ENCODE measurements around the gene VIPR2.
"Not testable (repeated sequence)": the region's sequence is repeated elsewhere in the genome, so short reads cannot be mapped to it uniquely, and the experiment has no call there.

The VIPR2 gene

GRCh38 chr7:159015454-159016410, 128.9 kb downstream of the VIPR2 start:
- no peak overlapping the region for H3K27ac ChIP-seq

DNA sequence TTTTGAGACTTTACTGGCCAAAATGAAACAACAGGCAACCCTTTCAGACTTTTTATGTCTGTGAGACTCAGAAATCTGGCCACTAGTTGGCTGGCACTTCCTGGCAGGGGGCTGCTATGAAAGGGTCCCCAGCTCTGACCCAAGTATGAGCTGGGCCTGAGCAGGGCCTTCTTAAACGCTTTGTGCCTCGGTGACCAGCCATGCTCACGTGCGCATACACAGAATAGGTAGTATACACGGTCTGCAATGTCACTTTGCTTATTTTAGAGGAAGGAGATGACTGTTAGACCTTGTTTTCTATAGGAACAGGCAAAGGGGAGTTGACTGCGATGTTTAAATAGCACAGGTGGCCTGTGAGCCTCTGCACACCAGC, 129.6 kb downstream of the VIPR2 start:
- H3K27ac ChIP-seq, result no peak overlapping the region
- no peak for DNase-seq (ENCODE audit: low read depth, low spot score)

More at GRCh38 chr7:159015454-159016410, 128.9 kb downstream of the VIPR2 start:
- no peak for DNase-seq (ENCODE audit: low read depth, low spot score)

- no peak overlapping the region for H3K27ac ChIP-seq
- DNase-seq (ENCODE audit: low read depth, low spot score), result no peak
Measured at GRCh38 chr7:159014297-159015062, 130.2 kb downstream of the VIPR2 start.

- DNase-seq (ENCODE audit: low read depth, low spot score), result no peak
Measured at GRCh38 chr7:159013825-159014289, 130.8 kb downstream of the VIPR2 start.

DNA sequence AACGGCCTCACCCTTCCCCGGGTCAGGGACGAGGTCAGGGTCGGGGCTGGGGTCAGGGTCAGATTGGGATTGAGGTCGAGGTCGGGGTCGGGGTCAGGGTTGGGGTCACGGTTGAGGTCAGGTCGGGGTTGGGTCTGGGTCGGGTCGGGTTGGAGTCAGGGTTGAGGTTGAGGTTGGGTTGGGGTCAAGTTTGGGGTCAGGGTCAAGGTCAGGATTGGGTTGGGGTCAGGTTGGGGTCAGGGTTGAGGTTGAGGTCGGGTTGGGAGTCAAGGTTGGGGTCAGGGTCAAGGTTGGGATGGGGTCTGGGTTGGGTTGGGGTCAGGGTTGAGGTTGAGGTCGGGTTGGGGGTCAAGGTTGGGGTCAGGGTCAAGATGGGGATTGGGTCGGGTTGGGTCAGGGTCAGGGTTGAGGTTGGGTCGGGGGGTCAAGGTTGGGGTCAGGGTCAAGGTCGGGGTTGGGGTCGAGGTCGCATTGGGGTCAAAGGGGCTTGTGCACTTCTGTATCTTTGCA, 131.4 kb downstream of the VIPR2 start:
- DNase-seq (ENCODE audit: low read depth, low spot score), result no peak
- no peak overlapping the region for H3K27ac ChIP-seq

More at GRCh38 chr7:159013825-159014289, 130.8 kb downstream of the VIPR2 start:
- H3K27ac ChIP-seq, result no peak overlapping the region

DNA sequence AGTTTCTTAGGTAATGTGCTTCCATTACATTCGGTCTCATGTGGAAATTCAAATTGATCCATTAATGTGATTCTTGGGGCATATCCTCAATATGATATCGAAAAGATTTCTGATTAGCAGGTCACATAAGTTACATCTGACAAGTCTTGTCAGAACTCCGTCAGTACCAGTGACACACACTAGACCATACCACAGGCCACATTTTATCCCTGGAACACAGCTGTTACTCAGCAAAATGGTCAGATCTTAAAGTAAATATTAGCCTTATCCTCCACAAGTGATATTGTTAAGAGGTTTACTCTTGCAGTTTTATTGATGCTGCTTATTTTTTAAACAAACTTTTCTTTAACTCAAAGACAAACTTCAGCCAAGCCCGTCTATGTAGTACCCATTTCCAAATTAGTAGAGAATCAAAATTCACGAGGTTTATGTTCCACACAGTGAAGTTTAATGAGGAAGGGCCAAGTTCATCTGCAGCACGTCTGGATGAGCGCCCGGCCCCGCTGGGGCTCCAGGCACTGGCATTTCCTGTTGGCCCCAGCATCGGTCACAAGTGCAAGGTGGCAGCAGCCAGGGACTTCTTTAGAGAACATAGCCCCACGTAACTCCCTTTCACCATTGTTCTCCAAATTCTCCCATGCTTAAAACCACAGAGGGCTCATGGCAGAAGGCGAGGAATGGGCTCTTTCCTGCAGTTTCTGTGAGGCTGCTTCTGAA, 132.2 kb downstream of the VIPR2 start:
- H3K27ac ChIP-seq, result no peak overlapping the region
- no peak for DNase-seq (ENCODE audit: low read depth, low spot score)

DNA sequence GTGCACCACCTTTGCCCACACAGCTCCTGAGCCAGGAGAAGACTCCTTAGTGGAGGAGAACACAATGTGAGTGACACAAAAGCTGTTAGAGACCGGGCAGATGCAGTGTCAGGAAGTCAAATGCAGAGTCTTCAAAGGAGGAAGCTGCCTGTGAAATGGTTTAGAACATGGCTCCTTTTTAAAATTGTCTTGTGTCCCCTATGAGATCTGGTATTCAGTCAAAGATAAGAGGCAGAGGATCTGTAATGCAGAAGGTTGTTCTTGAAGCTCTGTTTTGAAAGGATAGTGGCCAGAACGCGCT, 133.0 kb downstream of the VIPR2 start:
- H3K27ac ChIP-seq, result no peak overlapping the region
- no peak for DNase-seq (ENCODE audit: low read depth, low spot score)

- no peak for DNase-seq (ENCODE audit: low read depth, low spot score)
- no peak overlapping the region for H3K27ac ChIP-seq
Measured at GRCh38 chr7:159010937-159011721, 133.5 kb downstream of the VIPR2 start.

DNA sequence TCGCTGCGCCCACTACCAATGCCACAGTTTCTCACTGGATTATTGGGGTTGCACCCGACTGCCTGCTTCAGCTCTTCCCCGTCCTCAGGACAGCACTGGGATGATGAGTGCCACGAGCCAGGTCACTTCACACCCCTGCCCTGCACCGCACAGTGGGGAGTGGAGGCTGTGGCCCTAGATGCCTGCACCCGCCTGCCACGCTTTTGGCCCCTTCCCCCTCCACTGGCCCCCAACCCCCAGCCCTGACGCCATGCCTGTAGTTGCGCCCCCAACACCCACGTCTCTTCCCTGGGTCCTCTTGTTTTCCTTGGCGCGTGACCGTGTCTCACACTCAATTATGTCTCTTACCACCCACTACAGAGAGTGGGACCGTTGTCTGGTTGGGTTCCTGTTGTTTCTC, 134.3 kb downstream of the VIPR2 start:
- H3K27ac ChIP-seq, result no peak overlapping the region

GRCh38 chr7:159009951-159010350, 134.7 kb downstream of the VIPR2 start:
- H3K27ac ChIP-seq, result no peak overlapping the region
- DNase-seq (ENCODE audit: low read depth, low spot score), result no peak

More for the DNA sequence above, 134.3 kb downstream of the VIPR2 start:
- no peak for DNase-seq (ENCODE audit: low read depth, low spot score)

- H3K27ac ChIP-seq, result no peak overlapping the region
- DNase-seq (ENCODE audit: low read depth, low spot score), result no peak
Measured at GRCh38 chr7:159008417-159008816, 136.2 kb downstream of the VIPR2 start.

DNA sequence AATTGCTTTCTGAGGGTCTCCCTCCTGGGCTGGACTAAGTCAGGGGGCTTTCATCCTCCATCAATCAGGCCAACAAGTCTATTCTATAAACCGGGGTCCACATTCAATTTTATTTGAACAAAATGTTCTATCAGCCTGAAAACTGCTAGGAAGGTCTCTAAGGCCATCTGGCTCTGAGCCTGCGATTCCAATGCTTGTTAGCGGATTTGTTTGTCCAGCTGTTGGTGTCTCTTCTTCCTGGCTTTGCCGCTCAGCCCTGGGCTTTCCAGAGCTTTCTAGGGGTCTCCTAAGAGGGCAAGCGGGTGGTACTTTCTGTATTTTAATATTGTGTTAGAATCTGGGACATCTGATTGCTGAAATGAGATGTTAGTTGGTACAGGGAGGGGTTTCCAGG, 136.7 kb downstream of the VIPR2 start:
- no peak for DNase-seq (ENCODE audit: low read depth, low spot score)
- H3K27ac ChIP-seq, result no peak overlapping the region

- no peak for DNase-seq (ENCODE audit: low read depth, low spot score)
- H3K27ac ChIP-seq, result no peak overlapping the region
Measured at GRCh38 chr7:159007364-159007995, 137.2 kb downstream of the VIPR2 start.

DNA sequence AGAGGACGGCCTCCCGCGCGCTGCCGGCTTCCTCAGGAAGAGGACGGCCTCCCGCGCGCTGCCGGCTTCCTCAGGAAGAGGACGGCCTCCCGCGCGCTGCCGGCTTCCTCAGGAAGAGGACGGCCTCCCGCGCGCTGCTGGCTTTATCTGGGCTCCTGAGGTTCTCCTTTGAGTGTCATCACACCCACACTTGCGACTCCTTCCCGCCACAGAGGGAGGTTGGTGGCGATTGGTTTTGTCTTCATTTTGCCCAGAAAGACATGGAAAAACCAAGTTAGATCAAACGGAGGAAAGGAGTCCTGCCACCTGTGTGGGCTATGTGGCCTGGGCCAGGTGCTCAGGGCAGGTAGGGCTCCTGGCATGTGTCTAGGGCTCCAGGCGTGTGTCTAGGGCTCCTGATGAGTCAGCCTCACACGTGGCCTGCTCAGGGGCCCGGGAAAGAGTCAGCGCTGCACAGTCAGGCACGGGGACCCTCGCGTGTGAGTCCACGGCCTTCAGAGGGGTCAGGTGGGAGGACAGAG, 138.0 kb downstream of the VIPR2 start:
- H3K27ac ChIP-seq, result no peak overlapping the region

DNA sequence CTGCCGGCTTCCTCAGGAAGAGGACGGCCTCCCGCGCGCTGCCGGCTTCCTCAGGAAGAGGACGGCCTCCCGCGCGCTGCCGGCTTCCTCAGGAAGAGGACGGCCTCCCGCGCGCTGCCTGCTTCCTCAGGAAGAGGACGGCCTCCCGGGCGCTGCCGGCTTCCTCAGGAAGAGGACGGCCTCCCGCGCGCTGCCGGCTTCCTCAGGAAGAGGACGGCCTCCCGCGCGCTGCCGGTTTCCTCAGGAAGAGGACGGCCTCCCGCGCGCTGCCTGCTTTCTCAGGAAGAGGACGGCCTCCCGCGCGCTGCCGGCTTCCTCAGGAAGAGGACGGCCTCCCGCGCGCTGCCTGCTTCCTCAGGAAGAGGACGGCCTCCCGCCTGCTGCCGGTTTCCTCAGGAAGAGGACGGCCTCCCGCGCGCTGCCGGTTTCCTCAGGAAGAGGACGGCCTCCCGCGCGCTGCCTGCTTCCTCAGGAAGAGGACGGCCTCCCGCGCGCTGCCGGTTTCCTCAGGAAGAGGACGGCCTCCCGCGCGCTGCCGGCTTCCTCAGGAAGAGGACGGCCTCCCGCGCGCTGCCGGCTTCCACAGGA, 138.6 kb downstream of the VIPR2 start:
- DNase-seq (ENCODE audit: low read depth, low spot score); H3K27ac ChIP-seq: not testable (repeated sequence)

More for the DNA sequence above, 138.0 kb downstream of the VIPR2 start:
- DNase-seq (ENCODE audit: low read depth, low spot score), result no peak

GRCh38 chr7:159005618-159006017, 139.0 kb downstream of the VIPR2 start:
- no peak overlapping the region for H3K27ac ChIP-seq
- no peak for DNase-seq (ENCODE audit: low read depth, low spot score)

DNA sequence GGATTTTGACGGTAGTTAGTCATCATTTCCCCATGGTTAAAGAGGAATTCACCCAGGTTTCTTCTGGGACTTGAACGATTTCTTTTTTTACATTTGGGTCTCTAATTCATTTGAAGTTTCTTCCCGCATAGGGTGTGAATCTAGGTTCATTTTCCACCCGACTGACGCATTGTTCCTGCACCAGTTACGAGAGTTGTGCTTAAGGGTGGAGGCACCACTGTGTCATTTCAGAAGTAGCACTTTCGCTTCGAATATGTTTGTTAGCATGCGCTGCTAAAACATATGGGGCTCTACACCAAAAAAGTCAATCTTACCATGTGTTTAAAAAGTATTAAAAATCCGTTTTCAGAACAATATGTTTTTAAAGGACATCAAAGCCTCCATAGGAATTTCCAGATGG, 140.3 kb downstream of the VIPR2 start:
- no peak overlapping the region for H3K27ac ChIP-seq
- no peak for DNase-seq (ENCODE audit: low read depth, low spot score)

- DNase-seq (ENCODE audit: low read depth, low spot score), result no peak
- no peak overlapping the region for H3K27ac ChIP-seq
Measured at GRCh38 chr7:159001811-159002210, 142.9 kb downstream of the VIPR2 start.
